Mesendoderm (in vitro differentiated cells): Measurements from ENCODE around the gene FAM216A.
"Not testable (repeated sequence)": the region's sequence is repeated elsewhere in the genome, so short reads cannot be mapped to it uniquely, and the experiment has no call there.

Source experiments
- DNase-seq: peaks from one replicate; pipeline ENCODE4 v3.0.0; 2013
- H2AK5ac ChIP-seq: 2 replicates; pipeline ENCODE4 v1.6.1; 2013; ENCODE audit warnings: low read length, inconsistent platforms
- H2BK120ac ChIP-seq: 2 replicates; pipeline ENCODE4 v1.6.1; 2013; ENCODE audit warnings: low read depth, mild to moderate bottlenecking, low read length, moderate library complexity, mixed read lengths
- H2BK15ac ChIP-seq: replicated peaks from 2 replicates; pipeline ENCODE4 v1.6.1; 2013; ENCODE audit warnings: low read depth, mild to moderate bottlenecking, moderate library complexity
- H2BK5ac ChIP-seq: 2 replicates; pipeline ENCODE4 v1.6.1; 2013; ENCODE audit warnings: low read length, inconsistent platforms
- H3K18ac ChIP-seq: 2 replicates; pipeline ENCODE4 v1.6.1; 2013; ENCODE audit warnings: mild to moderate bottlenecking, low read length, mixed read lengths
- H3K23ac ChIP-seq: one replicate; pipeline ENCODE4 v1.6.1; 2013; ENCODE audit warnings: low read length
- H3K27ac ChIP-seq: 2 replicates; pipeline ENCODE4 v1.5.1; 2013; ENCODE audit warnings: low read depth, mild to moderate bottlenecking, inconsistent platforms, low read length, moderate library complexity
- H3K27me3 ChIP-seq: 2 replicates; pipeline ENCODE4 v1.6.1; 2013; ENCODE audit warnings: low read length, control low read depth, mild to moderate bottlenecking, inconsistent platforms; ENCODE audit not compliant: insufficient read depth, poor library complexity
- H3K36me3 ChIP-seq: 2 replicates; pipeline ENCODE4 v1.6.1; 2013; ENCODE audit warnings: low read length, inconsistent platforms; ENCODE audit not compliant: control insufficient read depth, insufficient read depth
- H3K4ac ChIP-seq: one replicate; pipeline ENCODE4 v1.6.1; 2013; ENCODE audit warnings: low read depth, mild to moderate bottlenecking, low read length, moderate library complexity
- H3K4me1 ChIP-seq: 2 replicates; pipeline ENCODE4 v1.6.1; 2013; ENCODE audit warnings: low read depth, low read length, inconsistent platforms; ENCODE audit not compliant: control insufficient read depth
- H3K4me2 ChIP-seq: 2 replicates; pipeline ENCODE4 v1.6.1; 2013; ENCODE audit warnings: low read length
- H3K4me3 ChIP-seq: 2 replicates; pipeline ENCODE4 v1.5.1; 2013; ENCODE audit warnings: mild to moderate bottlenecking, low read length
- H3K56ac ChIP-seq: one replicate; pipeline ENCODE4 v1.6.1; 2013; ENCODE audit warnings: low read length
- H3K79me1 ChIP-seq: 2 replicates; pipeline ENCODE4 v1.6.1; 2013; ENCODE audit warnings: low read length, inconsistent platforms
- H3K79me2 ChIP-seq: 2 replicates; pipeline ENCODE4 v1.6.1; 2013; ENCODE audit warnings: mild to moderate bottlenecking, low read length; ENCODE audit not compliant: control insufficient read depth, insufficient read depth
- H3K9ac ChIP-seq: 2 replicates; pipeline ENCODE4 v1.6.1; 2013; ENCODE audit warnings: low read length, inconsistent platforms
- H4K5ac ChIP-seq: one replicate; pipeline ENCODE4 v1.6.1; 2013; ENCODE audit warnings: low read length
- H4K8ac ChIP-seq: one replicate; pipeline ENCODE4 v1.6.1; 2013; ENCODE audit warnings: low read depth, mild to moderate bottlenecking, control low read depth, low read length, moderate library complexity
- WGBS: extraction: QIAGEN DNeasy Blood & Tissue Kit; methylation state at CpG from one replicate; pipeline ENCODE4 v1.1.7; 2013; ENCODE audit warnings: low lambda C conversion rate, missing lambda C conversion rate; ENCODE audit not compliant: insufficient coverage; ENCODE audit errors: extremely low coverage; 5-methylcytosine and 5-hydroxymethylcytosine counted together

The FAM216A gene

GRCh38 chr12:110465024-110465423 lies 3.6 kb upstream of the FAM216A start:
- Histone ChIP-seq H3K9ac (no peak overlapping the region), H3K23ac (no peak overlapping the region), H3K27ac (no peak overlapping the region), H3K79me2 (peaks cover 15% of the 10 kb centered on the region), H2AK5ac (no peak overlapping the region), H2BK5ac (no peak overlapping the region), H4K8ac (no peak overlapping the region), H3K56ac (no peak overlapping the region), H3K4me1 (no peaks in the 10 kb centered on the region), H3K18ac (no peak overlapping the region), H2BK120ac (no peak overlapping the region), H3K4me3 (no peak overlapping the region), H4K5ac (no peak overlapping the region), H2BK15ac (no peak overlapping the region), H3K36me3 (peaks cover 4% of the 10 kb centered on the region), H3K79me1 (peaks cover 7% of the 10 kb centered on the region), H3K27me3 (no peaks in the 10 kb centered on the region), H3K4me2 (no peak overlapping the region), H3K4ac (no peak overlapping the region)
- DNase-seq: no peak
- WGBS: no CpG with 5 or more reads among the region's 2 CpGs

- H3K4me3 ChIP-seq, H2AK5ac ChIP-seq, H3K36me3 ChIP-seq, H3K56ac ChIP-seq, H3K79me1 ChIP-seq, H2BK5ac ChIP-seq, H4K5ac ChIP-seq, H2BK120ac ChIP-seq, H3K4me2 ChIP-seq, H2BK15ac ChIP-seq, H3K4ac ChIP-seq, DNase-seq, H3K9ac ChIP-seq, H3K23ac ChIP-seq, H3K27me3 ChIP-seq, H4K8ac ChIP-seq, H3K4me1 ChIP-seq, H3K27ac ChIP-seq, H3K18ac ChIP-seq: not testable (repeated sequence)
- no CpG with 5 or more reads among the region's 11 CpGs for WGBS
- H3K79me2 ChIP-seq: peaks cover 15% of the 10 kb centered on the region
Observed at GRCh38 chr12:110465765-110466164, 2.9 kb upstream of the FAM216A start.

- no peak overlapping the region for H4K5ac ChIP-seq
- H4K8ac ChIP-seq: no peak overlapping the region
- no peak overlapping the region for H3K4ac ChIP-seq
- H3K56ac ChIP-seq: no peak overlapping the region
- H2BK15ac ChIP-seq: no peak overlapping the region
- H3K36me3 ChIP-seq: peaks cover 4% of the 10 kb centered on the region
- no peak overlapping the region for H2BK5ac ChIP-seq
- H2BK120ac ChIP-seq: no peak overlapping the region
- H3K27ac ChIP-seq: no peak overlapping the region
- peaks cover 7% of the 10 kb centered on the region for H3K79me1 ChIP-seq
- no peaks in the 10 kb centered on the region for H3K4me1 ChIP-seq
- no peak for DNase-seq
- H3K79me2 ChIP-seq: peaks cover 15% of the 10 kb centered on the region
- H3K27me3 ChIP-seq: no peaks in the 10 kb centered on the region
- H3K18ac ChIP-seq: no peak overlapping the region
- WGBS: no CpG with 5 or more reads among the region's 5 CpGs
- H3K9ac ChIP-seq: peak overlapping the region; percentile 20
- H3K23ac ChIP-seq: no peak overlapping the region
- H2AK5ac ChIP-seq: no peak overlapping the region
- H3K4me3 ChIP-seq: no peak overlapping the region
- H3K4me2 ChIP-seq: no peak overlapping the region
Observed at GRCh38 chr12:110466791-110467190, 1.9 kb upstream of the FAM216A start.

- Histone ChIP-seq H2BK15ac (no peak overlapping the region), H3K9ac (peak overlapping the region; percentile 84), H2AK5ac (no peak overlapping the region), H3K36me3 (peaks cover 4% of the 10 kb centered on the region), H3K4ac (peak overlapping the region; percentile 36), H3K56ac (peak overlapping the region; percentile 88), H3K4me1 (no peaks in the 10 kb centered on the region), H3K27me3 (no peaks in the 10 kb centered on the region), H2BK120ac (no peak overlapping the region), H3K27ac (peak overlapping the region; percentile 40), H3K4me2 (peak overlapping the region; percentile 91), H2BK5ac (no peak overlapping the region), H3K18ac (no peak overlapping the region), H3K79me1 (peaks cover 5% of the 10 kb centered on the region), H4K8ac (peak overlapping the region; percentile 87), H3K4me3 (peak overlapping the region; percentile 75), H3K79me2 (peaks cover 15% of the 10 kb centered on the region), H3K23ac (no peak overlapping the region), H4K5ac (no peak overlapping the region)
- no peak for DNase-seq
- no CpG with 5 or more reads among the region's 15 CpGs for WGBS
Observed at GRCh38 chr12:110467847-110468213, 815 bp upstream of the FAM216A start.

GRCh38 chr12:110475426-110475825 lies 6.8 kb downstream of the FAM216A start:
- no peaks in the 10 kb centered on the region for H3K36me3 ChIP-seq
- no peaks in the 10 kb centered on the region for H3K4me1 ChIP-seq
- no peak overlapping the region for H3K9ac ChIP-seq
- no peak overlapping the region for H2BK15ac ChIP-seq
- H2AK5ac ChIP-seq: no peak overlapping the region
- H3K79me1 ChIP-seq: no peaks in the 10 kb centered on the region
- no peak overlapping the region for H3K56ac ChIP-seq
- H3K23ac ChIP-seq: no peak overlapping the region
- H3K79me2 ChIP-seq: no peaks in the 10 kb centered on the region
- H3K27ac ChIP-seq: no peak overlapping the region
- H2BK5ac ChIP-seq: no peak overlapping the region
- no peak for DNase-seq
- no peak overlapping the region for H3K18ac ChIP-seq
- WGBS: no CpG with 5 or more reads among the region's 7 CpGs
- H3K27me3 ChIP-seq: no peaks in the 10 kb centered on the region
- no peak overlapping the region for H3K4me3 ChIP-seq
- H3K4ac ChIP-seq: no peak overlapping the region
- H4K8ac ChIP-seq: no peak overlapping the region
- H3K4me2 ChIP-seq: no peak overlapping the region
- H2BK120ac ChIP-seq: no peak overlapping the region
- no peak overlapping the region for H4K5ac ChIP-seq

- H3K4ac ChIP-seq: no peak overlapping the region
- no peaks in the 10 kb centered on the region for H3K79me1 ChIP-seq
- H2BK120ac ChIP-seq: no peak overlapping the region
- WGBS: no CpG with 5 or more reads among the region's 4 CpGs
- no peak overlapping the region for H3K4me2 ChIP-seq
- no peak overlapping the region for H2BK15ac ChIP-seq
- H2BK5ac ChIP-seq: no peak overlapping the region
- H4K8ac ChIP-seq: no peak overlapping the region
- H3K9ac ChIP-seq: no peak overlapping the region
- H3K36me3 ChIP-seq: no peaks in the 10 kb centered on the region
- DNase-seq: no peak
- H3K27me3 ChIP-seq: no peaks in the 10 kb centered on the region
- no peaks in the 10 kb centered on the region for H3K4me1 ChIP-seq
- no peak overlapping the region for H3K56ac ChIP-seq
- H3K23ac ChIP-seq: no peak overlapping the region
- no peak overlapping the region for H3K4me3 ChIP-seq
- H3K79me2 ChIP-seq: peaks cover 2% of the 10 kb centered on the region
- no peak overlapping the region for H3K27ac ChIP-seq
- H2AK5ac ChIP-seq: no peak overlapping the region
- H3K18ac ChIP-seq: no peak overlapping the region
- H4K5ac ChIP-seq: no peak overlapping the region
Observed at GRCh38 chr12:110498984-110499706, 30.5 kb downstream of the FAM216A start.
